Measurements from ENCODE around the gene CEP85. TPM values are rescaled to one million over a fixed set of nuclear protein-coding genes. Genes with fewer than 3 reads are reported as not detected.

The CEP85 gene
- total and polyA plus RNA-seq, 9 of the 15 experiments (the other 6 are each of a cell fraction or from before 2014, with no cell fraction given) = 42.1 to 140 (median 92.6) TPM

GRCh38 chr1:26275580-26276431 is 41.8 kb downstream of the CEP85 start (continued):
- TF ChIP-seq TEAD2 (tag; IDR thresholded peaks at IDR 0.05) = no peak
- TF ChIP-seq MCM2 (IDR thresholded peaks at IDR 0.05; ENCODE audit: low read depth) = no peak
- no peak for TF ChIP-seq TCF7 (IDR thresholded peaks at IDR 0.05; ENCODE audit: borderline replicate concordance)
- no peak for TF ChIP-seq MCM5 (IDR thresholded peaks at IDR 0.05; ENCODE audit: low read depth)
- TF ChIP-seq CBX2 (IDR thresholded peaks at IDR 0.05; ENCODE audit: insufficient read depth, low read length, poor library complexity, severe bottlenecking) = no peak
- no peak for TF ChIP-seq CGGBP1 (CRISPR knock-in tag; IDR thresholded peaks at IDR 0.05)
- TF ChIP-seq ZNF561 (CRISPR knock-in tag; conservative IDR thresholded peaks at IDR 0.05) = no peak
- TF ChIP-seq RBFOX2 (IDR thresholded peaks at IDR 0.05; ENCODE audit: low read depth, low read length) = no peak
- TF ChIP-seq ZNF232 (CRISPR knock-in tag; IDR thresholded peaks at IDR 0.05) = no peak
- TF ChIP-seq SRSF3 (IDR thresholded peaks at IDR 0.05; ENCODE audit: insufficient read depth, low read length) = no peak
- no peak for TF ChIP-seq SMAD3 (CRISPR knock-in tag; conservative IDR thresholded peaks at IDR 0.05)
- no peak for TF ChIP-seq NFE2L1 (tag; IDR thresholded peaks at IDR 0.05; ENCODE audit: borderline replicate concordance, low read depth)
- peak; percentile 47; the same call in 1 of the 2 replicates for TF ChIP-seq ETV1 (tag; conservative IDR thresholded peaks at IDR 0.05; ENCODE audit: low read depth)
- TF ChIP-seq NFE2 (IDR thresholded peaks at IDR 0.05; ENCODE audit: low read depth) = no peak
- 0 out of 2 replicates have a peak, but pooled peaks have one; percentile 36 for TF ChIP-seq CBFA2T2 (conservative IDR thresholded peaks at IDR 0.05)
- TF ChIP-seq COPS2 (conservative IDR thresholded peaks at IDR 0.05) = no peak
- no peak for TF ChIP-seq ZNF318 (IDR thresholded peaks at IDR 0.05; ENCODE audit: borderline replicate concordance in 1 of 2, low read depth in 1 of 2)
- peak; percentile 52 for TF ChIP-seq SOX6 (IDR thresholded peaks at IDR 0.05)

All from K562 (cell line).